ENCODE results near the gene PLEKHG4.

DNA sequence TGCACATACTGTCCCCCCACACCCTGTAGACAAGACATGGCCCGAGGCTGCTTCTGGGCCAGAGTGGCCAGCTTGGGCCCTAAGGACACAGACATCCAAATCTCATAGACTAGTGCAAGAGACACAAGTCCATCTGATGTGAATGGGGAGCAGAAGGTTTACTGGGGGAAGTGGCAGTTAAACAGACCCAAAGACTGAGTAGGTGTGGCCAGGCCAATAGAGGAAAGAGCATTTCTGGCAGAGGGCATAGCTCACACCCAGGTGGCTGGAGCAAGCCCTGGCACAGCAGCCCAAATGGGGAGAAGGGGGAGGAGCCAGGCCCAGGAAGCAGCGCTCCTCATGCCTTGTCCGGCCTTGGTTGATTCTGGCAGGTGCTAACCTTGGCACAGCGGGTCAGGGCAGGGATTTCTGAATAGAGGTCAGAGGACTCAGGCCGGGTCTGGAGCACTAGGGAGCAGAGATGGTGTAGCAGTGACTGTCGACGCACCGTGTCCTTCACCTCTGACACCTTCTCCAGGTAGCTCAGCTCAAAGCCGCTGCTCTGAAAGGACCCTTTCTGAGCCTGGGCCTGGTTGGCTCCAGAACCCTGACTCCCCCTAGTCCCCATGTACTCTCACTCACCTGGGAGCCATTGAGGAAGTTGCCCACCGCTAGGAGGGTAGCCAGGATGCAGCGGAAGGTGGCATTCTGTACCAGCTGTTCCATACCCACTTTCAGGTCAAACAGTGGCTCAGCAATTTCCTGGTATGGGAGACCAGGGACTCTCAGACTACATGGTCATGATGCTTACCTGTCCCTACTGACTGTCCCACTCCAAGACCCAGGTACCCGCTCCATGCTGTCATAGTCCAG is 48.3 kb upstream of the PLEKHG4 start:
- TF ChIP-seq, protein P1, sequence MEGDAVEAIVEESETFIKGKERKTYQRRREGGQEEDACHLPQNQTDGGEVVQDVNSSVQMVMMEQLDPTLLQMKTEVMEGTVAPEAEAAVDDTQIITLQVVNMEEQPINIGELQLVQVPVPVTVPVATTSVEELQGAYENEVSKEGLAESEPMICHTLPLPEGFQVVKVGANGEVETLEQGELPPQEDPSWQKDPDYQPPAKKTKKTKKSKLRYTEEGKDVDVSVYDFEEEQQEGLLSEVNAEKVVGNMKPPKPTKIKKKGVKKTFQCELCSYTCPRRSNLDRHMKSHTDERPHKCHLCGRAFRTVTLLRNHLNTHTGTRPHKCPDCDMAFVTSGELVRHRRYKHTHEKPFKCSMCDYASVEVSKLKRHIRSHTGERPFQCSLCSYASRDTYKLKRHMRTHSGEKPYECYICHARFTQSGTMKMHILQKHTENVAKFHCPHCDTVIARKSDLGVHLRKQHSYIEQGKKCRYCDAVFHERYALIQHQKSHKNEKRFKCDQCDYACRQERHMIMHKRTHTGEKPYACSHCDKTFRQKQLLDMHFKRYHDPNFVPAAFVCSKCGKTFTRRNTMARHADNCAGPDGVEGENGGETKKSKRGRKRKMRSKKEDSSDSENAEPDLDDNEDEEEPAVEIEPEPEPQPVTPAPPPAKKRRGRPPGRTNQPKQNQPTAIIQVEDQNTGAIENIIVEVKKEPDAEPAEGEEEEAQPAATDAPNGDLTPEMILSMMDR (IDR thresholded peaks at IDR 0.05), result no peak
- no peak for TF ChIP-seq POLR2A (IDR thresholded peaks at IDR 0.05)

Data from ovary (tissue), 3 donors.